Central memory CD8-positive, alpha-beta T cell (primary cell): ENCODE results near the gene CUBN.
A peak's percentile ranks its signal among the peaks of the same experiment; 100 is the strongest.

Experiments
- ATAC-seq: fragments of 150-1000 bp; cut with Tn5 transposase; replicated peaks from 2 replicates; pipeline ENCODE4 v1.10.0; 2022; ENCODE audit warnings: mild to moderate bottlenecking, moderate FRiP score, moderate number of reproducible peaks; ENCODE audit not compliant: poor library complexity, severe bottlenecking; ENCODE audit errors: extremely low read depth
- DNase-seq, 2 donors: peaks; one replicate each; pipeline ENCODE4 v3.0.0; 2021; ENCODE audit warnings: low spot score in 2 of 2
- H3K27ac Mint-ChIP-seq: one replicate; pipeline ENCODE4 v1.8.0; 2022; ENCODE audit warnings: low read depth, mild to moderate bottlenecking, moderate library complexity, mixed read lengths
- H3K27me3 Mint-ChIP-seq: one replicate; pipeline ENCODE4 v1.8.0; 2022; ENCODE audit warnings: mixed read lengths
- H3K36me3 Mint-ChIP-seq: one replicate; pipeline ENCODE4 v1.8.0; 2022; ENCODE audit warnings: mild to moderate bottlenecking, moderate library complexity, mixed read lengths; ENCODE audit not compliant: insufficient read depth
- H3K4me1 Mint-ChIP-seq: one replicate; pipeline ENCODE4 v1.8.0; 2022; ENCODE audit warnings: mixed read lengths
- H3K4me3 Mint-ChIP-seq: one replicate; pipeline ENCODE4 v1.8.0; 2022; ENCODE audit warnings: mild to moderate bottlenecking, moderate library complexity, mixed read lengths
- H3K9me3 Mint-ChIP-seq: one replicate; pipeline ENCODE4 v1.8.0; 2022; ENCODE audit warnings: mixed read lengths

CUBN gene

DNA sequence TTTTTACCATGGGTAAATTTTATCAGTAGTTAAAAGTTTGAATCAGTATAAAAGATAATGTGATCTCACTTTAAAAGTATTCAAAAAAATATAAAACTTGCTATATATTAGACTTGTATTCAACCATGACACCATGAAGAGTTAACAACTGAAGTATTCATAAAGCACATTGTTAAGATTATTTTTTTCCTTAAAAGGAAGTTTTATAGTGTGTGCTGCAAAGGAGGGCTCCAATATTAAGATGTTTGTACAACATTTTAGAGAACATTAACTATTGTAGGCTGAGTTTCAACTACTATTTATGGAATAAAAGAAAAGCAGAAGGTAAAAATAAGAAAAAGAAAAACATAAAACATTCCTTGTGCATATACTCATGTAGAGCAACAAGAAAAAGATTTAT is 24.5 kb upstream of the CUBN start:
- Mint-ChIP-seq H3K4me1 (no peaks in the 10 kb centered on the region), H3K4me3 (no peak overlapping the region), H3K36me3 (peaks cover 4% of the 10 kb centered on the region), H3K27ac (no peak overlapping the region), H3K9me3 (no peaks in the 10 kb centered on the region), H3K27me3 (no peaks in the 10 kb centered on the region)
- DNase-seq (no peak), ATAC-seq (no peak)

DNA sequence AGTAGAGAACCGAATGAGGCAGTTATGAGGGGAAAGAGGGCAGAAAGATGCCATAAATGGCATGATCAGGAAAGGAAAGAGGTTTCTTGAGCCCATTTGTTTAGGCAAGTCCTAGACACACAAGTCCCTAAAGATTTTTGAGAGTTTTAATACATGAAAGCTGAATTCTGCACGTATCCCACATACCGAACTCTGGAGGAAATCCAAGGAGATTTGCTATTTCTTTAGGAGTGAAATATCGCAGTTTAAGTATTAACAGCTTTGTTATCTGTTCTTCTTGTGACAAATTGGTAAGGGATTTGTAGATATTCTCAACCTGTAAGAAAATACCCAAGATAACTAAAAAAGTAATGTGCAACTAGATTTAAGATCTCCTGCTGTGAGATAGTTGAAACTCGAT is 23.7 kb upstream of the CUBN start:
- no peak overlapping the region for H3K4me3 Mint-ChIP-seq
- ATAC-seq (no peak), DNase-seq (no peak)
- no peaks in the 10 kb centered on the region for H3K4me1 Mint-ChIP-seq
- H3K9me3 Mint-ChIP-seq = no peaks in the 10 kb centered on the region
- peaks cover 4% of the 10 kb centered on the region for H3K36me3 Mint-ChIP-seq
- no peak overlapping the region for H3K27ac Mint-ChIP-seq
- no peaks in the 10 kb centered on the region for H3K27me3 Mint-ChIP-seq

DNA sequence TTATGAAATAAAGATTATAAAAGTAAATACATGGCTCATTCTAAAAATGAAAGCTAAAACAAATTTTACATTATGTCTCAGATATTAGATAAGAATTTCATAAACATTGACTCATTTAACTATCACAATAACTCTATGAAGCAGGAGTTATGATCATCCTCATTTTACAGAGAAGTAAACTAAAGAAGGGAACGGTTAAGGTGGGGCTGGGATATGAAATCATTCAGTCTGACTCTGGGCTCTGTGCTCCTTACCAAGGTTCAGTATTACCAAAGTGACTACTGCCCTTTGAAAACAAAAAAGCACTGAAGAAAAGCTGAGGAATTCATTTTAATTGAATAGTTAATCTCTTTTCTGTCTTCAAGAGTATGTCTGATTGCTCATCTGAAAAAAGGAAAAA is 22.1 kb upstream of the CUBN start:
- no peak for DNase-seq
- Mint-ChIP-seq H3K4me3 (no peak overlapping the region), H3K27me3 (no peaks in the 10 kb centered on the region), H3K27ac (no peak overlapping the region), H3K4me1 (no peaks in the 10 kb centered on the region), H3K9me3 (no peaks in the 10 kb centered on the region), H3K36me3 (peaks cover 6% of the 10 kb centered on the region)
- ATAC-seq = no peak

DNA sequence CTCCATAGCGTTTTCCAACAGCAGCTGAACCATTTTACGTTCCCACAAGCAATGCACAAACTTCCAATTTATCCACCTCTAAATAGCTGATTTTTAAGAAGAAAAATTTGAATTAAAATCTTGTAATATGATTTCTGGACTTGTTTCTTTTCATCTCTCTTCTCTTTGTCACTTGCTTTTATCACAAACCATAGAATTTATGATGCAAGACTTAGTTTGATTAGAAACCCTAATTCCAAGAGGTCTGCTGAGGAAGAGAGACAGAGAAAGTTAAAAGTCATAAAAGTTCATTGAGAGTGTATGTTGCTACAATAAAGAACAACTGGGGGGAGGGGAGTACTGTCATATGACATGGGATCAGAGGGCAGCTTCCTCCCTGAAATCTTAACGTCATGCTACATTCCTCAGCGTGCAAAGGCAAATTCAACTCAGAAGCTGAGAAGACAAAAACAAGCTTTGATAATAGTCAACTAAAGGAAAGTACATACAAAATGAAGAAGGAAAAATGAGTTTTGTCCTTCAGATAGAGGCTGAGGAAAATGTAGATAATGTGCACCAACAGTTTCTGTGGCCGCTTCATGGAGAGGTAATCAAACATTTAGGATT is 18.4 kb upstream of the CUBN start:
- Mint-ChIP-seq H3K36me3 (peaks cover 3% of the 10 kb centered on the region), H3K4me1 (peaks cover 8% of the 10 kb centered on the region), H3K4me3 (no peak overlapping the region), H3K27ac (no peak overlapping the region), H3K27me3 (no peaks in the 10 kb centered on the region), H3K9me3 (no peaks in the 10 kb centered on the region)
- DNase-seq = no peak
- no peak for ATAC-seq

DNA sequence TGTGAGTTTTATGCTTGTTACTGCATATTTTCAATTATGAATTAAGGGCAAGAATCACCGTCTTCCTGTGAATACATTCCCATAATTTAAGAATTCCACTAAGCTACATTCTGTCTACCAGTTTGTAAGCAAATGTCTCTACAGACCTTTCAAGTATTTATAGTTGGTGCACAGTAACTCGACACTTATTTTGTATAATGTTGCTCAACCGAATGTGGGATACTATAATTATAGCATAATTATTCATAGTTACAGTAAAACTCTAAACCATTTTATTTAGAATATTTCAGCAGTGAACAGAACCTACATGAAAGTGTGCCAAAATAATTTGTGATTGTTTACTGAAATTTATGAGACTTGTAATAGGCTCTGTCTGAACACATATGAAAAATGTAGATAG is 17.3 kb upstream of the CUBN start:
- Mint-ChIP-seq H3K4me1 (peaks cover 8% of the 10 kb centered on the region), H3K36me3 (peaks cover 3% of the 10 kb centered on the region), H3K4me3 (no peak overlapping the region), H3K27me3 (no peaks in the 10 kb centered on the region), H3K9me3 (no peaks in the 10 kb centered on the region), H3K27ac (no peak overlapping the region)
- DNase-seq = no peak
- ATAC-seq = no peak

DNA sequence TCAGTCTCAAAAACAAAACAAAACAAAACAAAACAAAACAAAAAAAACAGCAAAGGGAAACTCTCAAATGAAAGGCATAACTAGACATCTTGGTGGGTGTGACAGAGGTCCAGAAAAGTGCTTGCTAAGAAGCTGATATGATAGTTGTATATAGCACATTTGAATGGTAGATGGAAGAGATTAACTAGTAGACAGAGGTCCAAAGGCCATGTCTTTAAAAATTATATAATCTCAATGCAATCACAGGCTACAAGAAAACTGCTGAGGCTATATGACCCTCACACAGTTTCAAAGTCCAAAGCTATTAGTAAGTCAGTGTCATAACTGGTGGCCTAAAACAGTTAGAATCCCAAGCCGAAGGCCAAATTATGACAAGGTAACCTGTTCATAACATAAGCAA is 15.6 kb upstream of the CUBN start:
- Mint-ChIP-seq H3K27me3 (no peaks in the 10 kb centered on the region), H3K9me3 (peaks cover 5% of the 10 kb centered on the region), H3K4me1 (peaks cover 13% of the 10 kb centered on the region), H3K36me3 (peaks cover 3% of the 10 kb centered on the region), H3K4me3 (no peak overlapping the region), H3K27ac (peak overlapping the region; percentile 61)
- DNase-seq (no peak), ATAC-seq (no peak)

DNA sequence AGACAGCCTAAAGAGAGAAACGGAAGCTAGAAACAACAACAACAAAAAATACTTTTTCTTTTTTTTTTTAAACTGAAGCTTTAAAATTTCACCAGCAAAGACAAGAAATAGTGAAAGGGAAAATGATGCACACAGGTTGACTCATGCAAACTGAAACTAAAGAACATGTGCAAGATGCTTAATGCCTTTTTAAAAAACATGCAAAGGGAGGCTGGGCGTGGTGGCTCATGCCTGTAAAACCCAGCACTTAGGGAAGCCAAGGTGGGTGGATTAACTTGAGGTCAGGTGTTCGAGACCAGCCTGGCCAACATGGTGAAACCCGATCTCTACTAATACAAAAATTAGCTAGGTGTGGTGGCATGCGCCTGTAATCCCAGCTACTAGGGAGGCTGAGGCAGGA is 15.1 kb upstream of the CUBN start:
- DNase-seq = no peak
- peaks cover 3% of the 10 kb centered on the region for H3K36me3 Mint-ChIP-seq
- H3K9me3 Mint-ChIP-seq = peaks cover 5% of the 10 kb centered on the region
- peaks cover 13% of the 10 kb centered on the region for H3K4me1 Mint-ChIP-seq
- H3K27ac Mint-ChIP-seq = peak overlapping the region; percentile 61
- no peak overlapping the region for H3K4me3 Mint-ChIP-seq
- no peaks in the 10 kb centered on the region for H3K27me3 Mint-ChIP-seq
- ATAC-seq = peak; percentile 24

DNA sequence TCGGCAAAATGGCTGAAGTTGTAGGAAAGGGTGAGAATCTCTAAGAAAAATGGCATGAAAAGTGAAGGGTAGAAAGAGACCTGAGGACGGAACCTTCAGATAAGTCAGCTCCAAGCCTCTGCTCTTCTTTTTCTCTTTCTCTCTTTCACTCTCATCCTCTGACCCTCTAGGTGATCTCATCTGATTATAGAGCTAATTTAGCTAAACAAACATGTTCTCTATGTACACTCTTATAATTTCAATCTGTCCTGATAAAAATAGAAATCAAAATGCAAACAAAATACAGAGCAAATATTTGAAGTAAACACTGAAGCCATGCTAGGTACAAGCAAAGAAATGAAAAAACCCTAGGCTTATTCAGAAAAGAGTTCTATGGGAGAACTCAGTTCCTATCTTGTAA is 14.4 kb upstream of the CUBN start:
- DNase-seq = no peak
- Mint-ChIP-seq H3K9me3 (peaks cover 5% of the 10 kb centered on the region), H3K27me3 (no peaks in the 10 kb centered on the region), H3K27ac (peak overlapping the region; percentile 61), H3K4me3 (no peak overlapping the region), H3K36me3 (peaks cover 2% of the 10 kb centered on the region), H3K4me1 (peaks cover 13% of the 10 kb centered on the region)
- ATAC-seq = no peak

DNA sequence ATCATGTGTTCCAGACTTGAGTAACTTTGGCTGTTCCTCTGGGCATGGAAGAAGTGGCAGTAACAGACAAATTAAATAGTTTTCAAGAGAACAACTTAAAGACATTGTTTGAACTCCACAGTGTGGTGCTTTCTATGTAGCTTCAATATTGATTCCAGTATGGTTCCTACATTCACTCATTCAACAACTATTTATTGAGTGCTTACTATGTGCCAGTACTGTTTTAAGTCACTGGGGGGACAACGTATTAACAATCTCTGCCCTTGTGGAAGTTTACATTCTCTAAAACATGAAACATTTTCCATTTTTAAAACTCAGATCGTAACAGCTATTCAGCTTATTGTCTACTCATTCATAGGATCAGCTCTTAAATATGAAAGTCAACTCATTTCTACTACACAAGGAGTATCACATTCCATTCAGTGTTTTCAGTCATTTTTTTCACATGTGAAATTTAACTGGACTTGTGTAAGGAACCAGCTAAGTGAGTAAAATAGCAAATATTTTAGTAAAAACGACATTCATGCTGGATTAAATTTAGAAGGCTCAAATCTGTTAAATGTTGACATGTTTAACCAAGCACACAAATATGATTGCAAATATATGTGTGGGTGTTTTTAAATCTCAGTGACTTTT is 13.6 kb upstream of the CUBN start:
- Mint-ChIP-seq H3K4me1 (peaks cover 13% of the 10 kb centered on the region), H3K27me3 (no peaks in the 10 kb centered on the region), H3K4me3 (no peak overlapping the region), H3K27ac (peak overlapping the region; percentile 19), H3K9me3 (peaks cover 5% of the 10 kb centered on the region), H3K36me3 (peaks cover 2% of the 10 kb centered on the region)
- DNase-seq (no peak), ATAC-seq (no peak)

DNA sequence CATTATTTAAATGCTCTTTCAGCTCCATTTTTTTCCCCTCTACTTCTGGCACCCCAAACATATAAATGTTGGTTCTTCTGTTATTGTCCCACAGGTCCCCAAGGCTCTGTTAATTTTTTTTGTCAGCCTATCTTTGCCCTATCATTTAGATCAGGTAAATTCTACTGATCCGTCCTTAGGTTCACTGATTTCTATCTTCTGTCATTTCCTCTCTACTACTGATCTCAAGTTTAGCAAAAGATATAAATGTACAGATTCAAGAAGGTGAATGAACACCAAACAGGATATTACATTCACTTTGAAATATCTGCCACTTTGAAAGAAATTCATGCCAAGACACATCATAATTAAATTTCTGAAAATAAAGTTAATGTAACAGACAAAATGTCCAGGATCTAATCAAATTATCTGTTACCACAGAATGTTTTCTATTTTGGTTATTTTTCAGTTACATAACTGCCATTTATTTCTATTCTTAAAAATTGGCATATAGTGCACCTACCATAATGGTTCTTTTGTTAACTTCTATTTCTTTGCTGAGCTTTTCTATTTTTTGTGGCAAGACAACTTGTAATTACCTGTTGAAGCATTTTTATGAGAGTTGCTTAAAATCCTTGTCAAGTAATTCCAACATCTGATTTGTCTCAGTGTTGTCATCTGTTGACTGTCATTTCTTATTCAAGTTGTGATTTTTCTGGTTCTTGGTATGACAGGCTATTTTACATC is 12.1 kb upstream of the CUBN start:
- H3K27ac Mint-ChIP-seq = no peak overlapping the region
- ATAC-seq = no peak

DNA sequence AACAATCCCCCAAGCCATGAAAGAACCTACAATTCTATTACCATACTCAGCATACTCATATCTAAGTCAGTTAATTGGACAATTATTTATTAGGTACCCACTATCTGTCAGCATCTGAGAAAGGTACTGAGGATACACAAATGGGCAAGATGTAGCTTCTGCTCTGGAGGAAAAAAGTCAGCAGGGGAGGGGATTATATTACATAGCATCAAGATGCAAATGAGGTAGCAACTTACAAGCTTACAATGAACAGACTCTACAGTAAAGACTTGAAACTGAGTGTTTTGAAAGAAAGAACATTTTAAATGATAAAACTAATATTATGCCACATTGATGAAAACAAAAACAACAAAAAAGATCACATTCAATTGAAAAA is 10.8 kb upstream of the CUBN start:
- Mint-ChIP-seq H3K27ac (no peak overlapping the region), H3K9me3 (peaks cover 5% of the 10 kb centered on the region), H3K4me3 (no peak overlapping the region), H3K27me3 (no peaks in the 10 kb centered on the region), H3K4me1 (peaks cover 13% of the 10 kb centered on the region), H3K36me3 (no peaks in the 10 kb centered on the region)
- DNase-seq = no peak
- ATAC-seq = no peak

More for the DNA sequence above, 12.1 kb upstream of the CUBN start:
- Mint-ChIP-seq H3K27me3 (no peaks in the 10 kb centered on the region), H3K4me1 (peaks cover 13% of the 10 kb centered on the region), H3K9me3 (peaks cover 5% of the 10 kb centered on the region), H3K4me3 (no peak overlapping the region), H3K36me3 (no peaks in the 10 kb centered on the region)
- DNase-seq = no peak

DNA sequence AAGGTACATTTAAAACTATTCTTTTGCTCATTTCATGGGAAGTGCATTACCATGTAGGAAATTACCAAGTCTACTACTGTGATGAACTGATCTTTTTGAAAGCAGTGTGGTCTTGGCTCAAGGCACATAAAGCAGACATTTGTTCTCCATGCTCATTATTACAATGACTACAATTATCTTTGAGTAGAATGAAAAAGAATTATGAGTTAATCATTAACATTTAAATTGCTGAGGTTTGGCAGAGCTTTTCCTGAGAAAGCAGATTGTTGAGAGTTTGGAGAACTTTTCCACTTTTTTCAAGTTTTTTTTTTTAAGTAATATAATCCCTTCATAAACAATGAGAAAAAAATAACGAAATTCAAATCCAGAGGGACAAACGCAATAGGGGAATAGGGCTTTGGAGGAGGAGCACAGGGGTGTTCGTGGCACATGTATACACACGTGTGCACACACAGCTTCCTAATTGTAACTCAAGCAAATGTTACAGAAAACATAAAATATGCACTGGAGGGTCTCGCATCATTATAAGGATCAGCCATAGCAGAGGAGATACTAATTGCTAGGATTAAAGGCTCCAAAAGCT is 8.9 kb upstream of the CUBN start:
- H3K27ac Mint-ChIP-seq = no peak overlapping the region
- H3K27me3 Mint-ChIP-seq = no peaks in the 10 kb centered on the region
- DNase-seq = no peak
- H3K36me3 Mint-ChIP-seq = no peaks in the 10 kb centered on the region
- no peak for ATAC-seq
- peaks cover 5% of the 10 kb centered on the region for H3K9me3 Mint-ChIP-seq
- H3K4me1 Mint-ChIP-seq = peaks cover 5% of the 10 kb centered on the region
- no peak overlapping the region for H3K4me3 Mint-ChIP-seq

DNA sequence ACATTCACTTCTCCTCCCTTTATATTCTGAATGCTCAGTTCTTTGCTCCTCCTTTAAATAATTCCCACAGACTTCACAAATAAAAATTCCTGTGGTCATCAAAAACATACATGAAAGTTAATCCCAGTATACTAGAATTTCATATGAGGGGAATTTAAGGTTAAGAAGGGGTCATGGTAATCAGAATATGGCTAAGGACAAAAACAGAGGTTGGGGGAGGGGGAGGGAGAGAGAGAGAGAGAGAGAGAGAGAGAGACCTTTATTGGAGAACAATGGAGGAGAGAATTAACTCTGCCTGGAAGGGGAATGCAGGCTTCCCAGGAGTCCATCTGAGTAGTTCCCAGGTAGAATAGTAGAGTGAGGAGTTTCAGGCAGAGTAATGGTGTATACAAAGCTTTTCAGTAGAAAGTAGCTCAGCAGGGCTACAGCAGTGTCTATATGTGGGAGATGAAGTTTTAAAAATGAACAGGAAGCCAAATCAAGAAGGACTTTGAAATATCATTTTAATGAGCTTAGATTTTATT is 5.2 kb upstream of the CUBN start:
- no peak overlapping the region for H3K27ac Mint-ChIP-seq
- no peaks in the 10 kb centered on the region for H3K27me3 Mint-ChIP-seq
- DNase-seq = no peak
- H3K4me1 Mint-ChIP-seq = no peaks in the 10 kb centered on the region
- ATAC-seq = no peak
- H3K36me3 Mint-ChIP-seq = no peaks in the 10 kb centered on the region
- H3K4me3 Mint-ChIP-seq = no peak overlapping the region
- no peaks in the 10 kb centered on the region for H3K9me3 Mint-ChIP-seq
